CD14-positive monocyte (primary cell): Measurements from ENCODE around the gene CERS2. TPM values are rescaled to one million over a fixed set of nuclear protein-coding genes. Genes with fewer than 3 reads are reported as not detected.

ENCODE experiments used
- DNase-seq, 3 donors: peaks; one replicate each; pipeline ENCODE4 v3.0.0-alpha.2; 2011 to 2022
- H2AFZ ChIP-seq: 2 replicates; pipeline ENCODE4 v1.6.0; 2012; ENCODE audit warnings: mild to moderate bottlenecking, low read depth, low read length, inconsistent platforms; ENCODE audit not compliant: insufficient read depth, poor library complexity, severe bottlenecking
- H3K27ac ChIP-seq, 2 donors: 1 replicate in 1 of 2; 2 replicates in 1 of 2; pipeline ENCODE4 v1.5.1; 2012 to 2013; ENCODE audit warnings: low read length in 2 of 2, control low read depth in 1 of 2, inconsistent platforms in 1 of 2, low read depth in 1 of 2, mild to moderate bottlenecking in 1 of 2
- H3K27me3 ChIP-seq, 2 donors: one replicate each; pipeline versions ENCODE4 v1.6.0 to v1.6.1; 2011 to 2013; ENCODE audit warnings: low read length in 2 of 2; ENCODE audit not compliant: control insufficient read depth in 2 of 2, insufficient read depth in 2 of 2
- H3K36me3 ChIP-seq, 2 donors: replicated peaks in 1 of 2; 1 replicate in 1 of 2; 2 replicates in 1 of 2; pipeline versions ENCODE4 v1.5.1 to v1.6.1; 2012 to 2013; ENCODE audit warnings: low read length in 2 of 2, control low read depth in 1 of 2, inconsistent platforms in 1 of 2, mild to moderate bottlenecking in 1 of 2; ENCODE audit not compliant: insufficient read depth in 2 of 2, control insufficient read depth in 1 of 2
- H3K4me1 ChIP-seq, 2 donors: 1 replicate in 1 of 2; 2 replicates in 1 of 2; pipeline versions ENCODE4 v1.5.1 to v1.6.1; 2012 to 2013; ENCODE audit warnings: low read length in 2 of 2, control low read depth in 1 of 2, inconsistent platforms in 1 of 2, mild to moderate bottlenecking in 1 of 2, moderate library complexity in 1 of 2; ENCODE audit not compliant: insufficient read depth in 2 of 2, control insufficient read depth in 1 of 2
- H3K4me2 ChIP-seq: replicated peaks from 2 replicates; pipeline ENCODE3; 2012; ENCODE audit warnings: low read length, moderate library complexity, mild to moderate bottlenecking; ENCODE audit not compliant: poor library complexity, severe bottlenecking; ENCODE audit errors: extremely low read depth
- H3K4me3 ChIP-seq, 3 experiments: fragments of 200-600 bp in 1 of 3; sonication (generic) in 1 of 3; replicated peaks in 1 of 3; 1 replicate in 2 of 3; 2 replicates in 1 of 3; pipeline ENCODE4 v1.5.1; 2011 to 2013; ENCODE audit warnings: low read length in 3 of 3, mild to moderate bottlenecking in 3 of 3, control low read depth in 2 of 3, low read depth in 2 of 3, inconsistent platforms in 1 of 3, moderate library complexity in 1 of 3
- H3K79me2 ChIP-seq: 2 replicates; pipeline ENCODE4 v1.6.0; 2012; ENCODE audit warnings: mild to moderate bottlenecking, control low read depth, inconsistent platforms, low read length, moderate library complexity; ENCODE audit not compliant: insufficient read depth
- H3K9ac ChIP-seq: 2 replicates; pipeline ENCODE4 v1.6.0; 2017; ENCODE audit warnings: low read length, mild to moderate bottlenecking; ENCODE audit not compliant: insufficient read depth, poor library complexity, severe bottlenecking
- H3K9me3 ChIP-seq, 2 donors: replicated peaks in 1 of 2; 1 replicate in 1 of 2; 2 replicates in 1 of 2; pipeline versions ENCODE4 v1.5.1 to v1.6.1; 2012 to 2013; ENCODE audit warnings: low read length in 2 of 2, control low read depth in 1 of 2; ENCODE audit not compliant: control insufficient read depth in 1 of 2, insufficient read depth in 1 of 2
- H4K20me1 ChIP-seq: 2 replicates; pipeline ENCODE4 v1.6.0; 2012; ENCODE audit warnings: mild to moderate bottlenecking, low read length, control low read depth, moderate library complexity; ENCODE audit not compliant: insufficient read depth
- H3K27ac Mint-ChIP-seq, 7 donors: one replicate each; pipeline ENCODE4 v1.8.0; 2020; ENCODE audit warnings: mild to moderate bottlenecking in 7 of 7, mixed read lengths in 7 of 7, moderate library complexity in 6 of 7, inconsistent platforms in 2 of 7
- H3K27me3 Mint-ChIP-seq, 3 donors: one replicate each; pipeline ENCODE4 v1.8.0; 2021 to 2022; ENCODE audit warnings: low read depth in 3 of 3, mild to moderate bottlenecking in 3 of 3, mixed read lengths in 3 of 3, moderate library complexity in 3 of 3, inconsistent platforms in 1 of 3
- H3K36me3 Mint-ChIP-seq, 2 donors: one replicate each; pipeline ENCODE4 v1.8.0; 2020; ENCODE audit warnings: mixed read lengths in 2 of 2, inconsistent platforms in 1 of 2, mild to moderate bottlenecking in 1 of 2
- H3K4me1 Mint-ChIP-seq: one replicate; pipeline ENCODE4 v1.8.0; 2020; ENCODE audit warnings: mild to moderate bottlenecking, mixed read lengths
- H3K4me3 Mint-ChIP-seq, 2 donors: one replicate each; pipeline ENCODE4 v1.8.0; 2020; ENCODE audit warnings: mild to moderate bottlenecking in 2 of 2, mixed read lengths in 2 of 2, moderate library complexity in 1 of 2
- H3K9me3 Mint-ChIP-seq, 7 donors: one replicate each; pipeline ENCODE4 v1.8.0; 2020 to 2022; ENCODE audit warnings: mixed read lengths in 7 of 7, mild to moderate bottlenecking in 6 of 7, moderate library complexity in 6 of 7, inconsistent platforms in 2 of 7
- CTCF ChIP-seq: fragments of 200-600 bp; IDR thresholded peaks from one replicate; pipeline ENCODE4 v1.8.0; 2022; ENCODE audit warnings: antibody characterized with exemption, mild to moderate bottlenecking
- WGBS: methylation state at CpG from one replicate; pipeline ENCODE4 v1.1.5; 2013; ENCODE audit warnings: missing lambda C conversion rate; ENCODE audit not compliant: insufficient coverage; 5-methylcytosine and 5-hydroxymethylcytosine counted together
- intact Hi-C, 2 donors: fragments of 100-400 bp; cut with micrococcal nuclease; formaldehyde crosslinking; loops; one replicate each; pipeline versions ENCODE4 v1.15.0 to v1.15.1; 2023
- polyA plus RNA-seq, 3 donors: library from polyadenylated mRNA; depleted of rRNA in 1 of 3; unstranded in 2 of 3; stranded (reverse) in 1 of 3; fragments of 300-500 nt in 2 of 3; fragments of >200 nt in 1 of 3; fragmentation: Illumina TruSeq in 2 of 3; gene quantifications; 1 replicate in 2 of 3; 2 replicates in 1 of 3; pipeline ENCODE4 v1.2.3, GENCODE V29; 2012 to 2021

CERS2 gene
- polyA plus RNA-seq, 3 donors: 152 to 224 (median 200) TPM

GRCh38 chr1:150963321-150964163 lies 11.1 kb downstream of the CERS2 start:
- no peak for TF ChIP-seq CTCF
- intact Hi-C loops: no loop called here
- Mint-ChIP-seq H3K27me3 (no peaks in the 10 kb centered on the region), H3K27ac (peak overlapping the region in 5 of 7 donors; percentile 7 to 71 (median 44)), H3K9me3 (no peaks in the 10 kb centered on the region), H3K4me1 (peaks cover 2% of the 10 kb centered on the region), H3K36me3 (peaks cover 91 to 94% of the 10 kb centered on the region in 2 donors), H3K4me3 (no peak overlapping the region)
- DNase-seq: no peak
- H3K79me2 ChIP-seq: peaks cover 19% of the 10 kb centered on the region
- H4K20me1 ChIP-seq: peaks cover 67% of the 10 kb centered on the region
- no CpG with 5 or more reads among the region's 10 CpGs for WGBS
- no peaks in the 10 kb centered on the region for H3K27me3 ChIP-seq
- no peaks in the 10 kb centered on the region for H3K4me1 ChIP-seq
- no peak overlapping the region for H3K9ac ChIP-seq
- H3K4me2 ChIP-seq: no peak overlapping the region
- H3K27ac ChIP-seq: peak overlapping the region in 1 of 2 donors; percentile 60
- H3K4me3 ChIP-seq: no peak overlapping the region
- H2AFZ ChIP-seq: no peak overlapping the region
- H3K9me3 ChIP-seq: no peaks in the 10 kb centered on the region
- peaks cover 96 to 98% of the 10 kb centered on the region in 2 donors for H3K36me3 ChIP-seq

GRCh38 chr1:150961756-150962155 lies 12.9 kb downstream of the CERS2 start:
- no CpG with 5 or more reads among the region's 4 CpGs for WGBS
- Mint-ChIP-seq H3K4me1 (peaks cover 2% of the 10 kb centered on the region), H3K27me3 (peaks cover 0 to 2% (median 0%) of the 10 kb centered on the region in 3 donors), H3K27ac (peak overlapping the region in 4 of 7 donors; percentile 42 to 64 (median 62)), H3K4me3 (no peak overlapping the region), H3K36me3 (peaks cover 86 to 93% of the 10 kb centered on the region in 2 donors), H3K9me3 (no peaks in the 10 kb centered on the region)
- Histone ChIP-seq H3K9ac (no peak overlapping the region), H3K36me3 (peaks cover 94 to 98% of the 10 kb centered on the region in 2 donors), H2AFZ (no peak overlapping the region), H3K27ac (peak overlapping the region in 1 of 2 donors; percentile 60), H3K9me3 (no peaks in the 10 kb centered on the region), H3K27me3 (no peaks in the 10 kb centered on the region), H3K4me3 (no peak overlapping the region), H3K4me1 (no peaks in the 10 kb centered on the region), H3K79me2 (peaks cover 5% of the 10 kb centered on the region), H4K20me1 (peaks cover 53% of the 10 kb centered on the region), H3K4me2 (no peak overlapping the region)
- intact Hi-C loops: no loop called here
- no peak for TF ChIP-seq CTCF
- DNase-seq: no peak
